ENCODE measurements around the gene THOC6. TPM values are rescaled to one million over a fixed set of nuclear protein-coding genes. Genes with fewer than 3 reads are reported as not detected.

Gene THOC6
- total RNA-seq, 1 donor from 2014 or later, result 16.6 TPM

DNA sequence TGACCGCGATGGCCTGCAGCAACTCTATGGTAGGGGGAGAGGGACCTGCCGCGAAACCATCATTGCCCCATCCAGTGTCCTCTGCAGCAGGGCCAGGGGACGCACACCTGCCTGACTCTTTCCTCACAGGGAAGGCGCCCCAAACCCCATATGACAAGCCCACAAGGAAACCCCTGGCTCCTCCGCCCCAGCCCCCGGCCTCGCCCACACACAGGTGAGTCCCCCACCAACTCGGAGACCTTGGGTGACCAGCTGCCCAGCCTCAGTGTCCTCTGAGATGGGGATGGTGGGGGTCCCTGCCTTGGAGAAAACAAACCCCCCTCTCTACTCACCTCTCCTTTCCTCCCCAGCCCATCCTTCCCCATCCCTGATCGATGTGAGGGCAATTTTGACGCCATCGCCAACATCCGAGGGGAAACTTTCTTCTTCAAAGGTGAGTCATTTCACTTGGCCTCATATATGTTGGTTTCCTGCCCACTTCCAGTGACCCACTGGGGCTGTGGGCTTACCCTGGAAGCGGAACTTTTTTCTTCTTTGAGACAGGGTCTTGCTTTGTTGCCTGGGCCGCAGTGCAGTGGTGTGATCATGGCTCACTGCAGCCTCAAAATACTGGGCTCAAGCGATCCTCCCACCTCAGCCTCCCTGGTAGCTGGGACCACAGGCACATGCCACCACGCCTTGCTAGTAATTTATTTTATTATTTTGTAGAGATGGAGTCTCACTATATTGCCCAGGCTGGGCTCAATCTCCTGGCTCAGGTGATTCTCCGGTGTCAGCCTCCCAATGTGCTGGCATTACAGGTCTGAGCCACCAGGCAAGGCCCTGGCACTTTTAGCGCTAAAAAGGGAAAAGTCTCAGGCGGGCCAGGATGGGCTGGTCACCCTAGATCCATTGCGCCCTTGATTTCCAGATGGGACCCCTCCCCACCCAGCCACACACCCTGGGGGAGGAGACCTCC is 33.6 kb downstream of the THOC6 start:
- H2AFZ ChIP-seq (replicated peaks), result no peak overlapping the region
- no peak for DNase-seq (ENCODE audit: low spot score)
- H3K79me2 ChIP-seq (ENCODE audit: low read depth), result no peaks in the 10 kb centered on the region
- peaks cover 47% of the 10 kb centered on the region for H3K27me3 ChIP-seq
- H3K4me1 ChIP-seq, result peaks cover 4% of the 10 kb centered on the region
- H3K27ac Mint-ChIP-seq, result no peak overlapping the region
- H3K27me3 Mint-ChIP-seq (ENCODE audit: insufficient read depth, low read depth), result peaks cover 7% of the 10 kb centered on the region
- H3K4me3 ChIP-seq, result peak overlapping the region; percentile 96
- TF ChIP-seq CTCF (IDR thresholded peaks at IDR 0.05) (no peak), EZH2phosphoT487 (IDR thresholded peaks at IDR 0.05) (no peak), EZH2 (IDR thresholded peaks at IDR 0.05) (no peak)
- peak overlapping the region; percentile 44 for H3K4me3 Mint-ChIP-seq
- peaks cover 5% of the 10 kb centered on the region for H3F3A ChIP-seq (ENCODE audit: low read depth)
- H4K20me1 ChIP-seq (ENCODE audit: low read depth), result peaks cover 16% of the 10 kb centered on the region
- H3K9ac ChIP-seq, result no peak overlapping the region
- peaks cover 11% of the 10 kb centered on the region for H3K4me1 Mint-ChIP-seq
- no peaks in the 10 kb centered on the region for H3K9me3 Mint-ChIP-seq
- H3K27ac ChIP-seq, result no peak overlapping the region
- H3K9me3 ChIP-seq (ENCODE audit: low read depth), result no peaks in the 10 kb centered on the region
- no peaks in the 10 kb centered on the region for H3K36me3 ChIP-seq
- H3K36me3 Mint-ChIP-seq, result peaks cover 2% of the 10 kb centered on the region
- peak overlapping the region; percentile 98 for H3K4me2 ChIP-seq

GRCh38 chr16:3058139-3059030 is 34.5 kb downstream of the THOC6 start:
- Mint-ChIP-seq H3K27ac (no peak overlapping the region), H3K4me3 (peak overlapping the region; percentile 85), H3K9me3 (no peaks in the 10 kb centered on the region), H3K36me3 (peaks cover 2% of the 10 kb centered on the region), H3K27me3 (ENCODE audit: insufficient read depth, low read depth) (peaks cover 7% of the 10 kb centered on the region), H3K4me1 (peaks cover 11% of the 10 kb centered on the region)
- peaks cover 4% of the 10 kb centered on the region for H3K4me1 ChIP-seq
- TF ChIP-seq CTCF (IDR thresholded peaks at IDR 0.05), result no peak
- TF ChIP-seq EZH2 (IDR thresholded peaks at IDR 0.05), result no peak
- peak; percentile 80 for DNase-seq (ENCODE audit: low spot score)
- H3K27ac ChIP-seq, result no peak overlapping the region
- H3K79me2 ChIP-seq (ENCODE audit: low read depth), result no peaks in the 10 kb centered on the region
- peak overlapping the region; percentile 98 for H3K4me2 ChIP-seq
- peaks cover 47% of the 10 kb centered on the region for H3K27me3 ChIP-seq
- no peaks in the 10 kb centered on the region for H3K9me3 ChIP-seq (ENCODE audit: low read depth)
- no peak overlapping the region for H3K9ac ChIP-seq
- peak overlapping the region; percentile 96 for H3K4me3 ChIP-seq
- peak overlapping the region; percentile 97 for H2AFZ ChIP-seq (replicated peaks)
- H3K36me3 ChIP-seq, result no peaks in the 10 kb centered on the region
- peaks cover 16% of the 10 kb centered on the region for H4K20me1 ChIP-seq (ENCODE audit: low read depth)
- H3F3A ChIP-seq (ENCODE audit: low read depth), result peaks cover 5% of the 10 kb centered on the region

GRCh38 chr16:3059041-3059722 is 35.3 kb downstream of the THOC6 start:
- H3K27ac Mint-ChIP-seq, result peak overlapping the region; percentile 91
- Histone ChIP-seq H3K79me2 (ENCODE audit: low read depth) (no peaks in the 10 kb centered on the region), H3K4me1 (peaks cover 4% of the 10 kb centered on the region), H3F3A (ENCODE audit: low read depth) (peaks cover 5% of the 10 kb centered on the region), H3K9me3 (ENCODE audit: low read depth) (no peaks in the 10 kb centered on the region), H3K4me2 (peak overlapping the region; percentile 98), H3K4me3 (peak overlapping the region; percentile 96), H4K20me1 (ENCODE audit: low read depth) (peaks cover 16% of the 10 kb centered on the region), H3K9ac (no peak overlapping the region), H3K27me3 (peaks cover 47% of the 10 kb centered on the region), H3K27ac (no peak overlapping the region), H2AFZ (replicated peaks) (peak overlapping the region; percentile 97), H3K36me3 (no peaks in the 10 kb centered on the region)
- H3K4me3 Mint-ChIP-seq, result peak overlapping the region; percentile 85
- no peak for TF ChIP-seq EZH2 (IDR thresholded peaks at IDR 0.05)
- peak; percentile 81 for TF ChIP-seq CTCF (IDR thresholded peaks at IDR 0.05)
- DNase-seq (ENCODE audit: low spot score), result peak; percentile 98
- H3K27me3 Mint-ChIP-seq (ENCODE audit: insufficient read depth, low read depth), result peaks cover 7% of the 10 kb centered on the region
- H3K36me3 Mint-ChIP-seq, result peaks cover 2% of the 10 kb centered on the region
- peaks cover 11% of the 10 kb centered on the region for H3K4me1 Mint-ChIP-seq
- no peaks in the 10 kb centered on the region for H3K9me3 Mint-ChIP-seq

Measured in neural progenitor cell (in vitro differentiated cells).